Measurements from ENCODE around the gene DHFR2. TPM values are rescaled to one million over a fixed set of nuclear protein-coding genes. Genes with fewer than 3 reads are reported as not detected.

DHFR2 gene
- total RNA-seq, 2 donors from 2014 or later, result 3.2 to 3.6 TPM

DNA sequence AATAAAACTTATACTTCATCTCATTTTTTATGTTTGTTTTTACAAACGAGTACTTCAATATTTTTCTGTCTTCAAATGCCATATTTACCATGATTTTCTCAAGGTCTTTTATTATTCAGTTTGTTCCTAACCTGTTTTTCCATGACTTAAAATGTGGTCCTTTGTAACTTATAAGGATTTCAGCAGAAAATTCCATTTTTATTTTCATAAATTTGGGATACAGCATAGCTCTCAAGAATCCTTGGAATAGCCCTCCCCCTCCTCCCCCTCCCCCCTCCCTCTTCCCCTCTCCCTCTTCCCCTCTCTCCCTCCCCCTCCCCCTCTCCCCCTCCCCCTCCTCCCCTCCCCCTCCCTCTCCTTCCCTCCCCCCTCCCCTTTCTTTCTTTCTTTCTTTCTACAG, 19.4 kb downstream of the DHFR2 start:
- Histone ChIP-seq H3K27me3 (no peaks in the 10 kb centered on the region), H3K4me1 (no peaks in the 10 kb centered on the region), H3K27ac (no peak overlapping the region), H3K36me3 (peaks cover 9% of the 10 kb centered on the region), H3K4me3 (no peak overlapping the region), H3K9me3 (no peaks in the 10 kb centered on the region)
- TF ChIP-seq, protein P1, sequence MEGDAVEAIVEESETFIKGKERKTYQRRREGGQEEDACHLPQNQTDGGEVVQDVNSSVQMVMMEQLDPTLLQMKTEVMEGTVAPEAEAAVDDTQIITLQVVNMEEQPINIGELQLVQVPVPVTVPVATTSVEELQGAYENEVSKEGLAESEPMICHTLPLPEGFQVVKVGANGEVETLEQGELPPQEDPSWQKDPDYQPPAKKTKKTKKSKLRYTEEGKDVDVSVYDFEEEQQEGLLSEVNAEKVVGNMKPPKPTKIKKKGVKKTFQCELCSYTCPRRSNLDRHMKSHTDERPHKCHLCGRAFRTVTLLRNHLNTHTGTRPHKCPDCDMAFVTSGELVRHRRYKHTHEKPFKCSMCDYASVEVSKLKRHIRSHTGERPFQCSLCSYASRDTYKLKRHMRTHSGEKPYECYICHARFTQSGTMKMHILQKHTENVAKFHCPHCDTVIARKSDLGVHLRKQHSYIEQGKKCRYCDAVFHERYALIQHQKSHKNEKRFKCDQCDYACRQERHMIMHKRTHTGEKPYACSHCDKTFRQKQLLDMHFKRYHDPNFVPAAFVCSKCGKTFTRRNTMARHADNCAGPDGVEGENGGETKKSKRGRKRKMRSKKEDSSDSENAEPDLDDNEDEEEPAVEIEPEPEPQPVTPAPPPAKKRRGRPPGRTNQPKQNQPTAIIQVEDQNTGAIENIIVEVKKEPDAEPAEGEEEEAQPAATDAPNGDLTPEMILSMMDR (IDR thresholded peaks at IDR 0.05), result no peak
- no peak for DNase-seq (ENCODE audit: low spot score)

DNA sequence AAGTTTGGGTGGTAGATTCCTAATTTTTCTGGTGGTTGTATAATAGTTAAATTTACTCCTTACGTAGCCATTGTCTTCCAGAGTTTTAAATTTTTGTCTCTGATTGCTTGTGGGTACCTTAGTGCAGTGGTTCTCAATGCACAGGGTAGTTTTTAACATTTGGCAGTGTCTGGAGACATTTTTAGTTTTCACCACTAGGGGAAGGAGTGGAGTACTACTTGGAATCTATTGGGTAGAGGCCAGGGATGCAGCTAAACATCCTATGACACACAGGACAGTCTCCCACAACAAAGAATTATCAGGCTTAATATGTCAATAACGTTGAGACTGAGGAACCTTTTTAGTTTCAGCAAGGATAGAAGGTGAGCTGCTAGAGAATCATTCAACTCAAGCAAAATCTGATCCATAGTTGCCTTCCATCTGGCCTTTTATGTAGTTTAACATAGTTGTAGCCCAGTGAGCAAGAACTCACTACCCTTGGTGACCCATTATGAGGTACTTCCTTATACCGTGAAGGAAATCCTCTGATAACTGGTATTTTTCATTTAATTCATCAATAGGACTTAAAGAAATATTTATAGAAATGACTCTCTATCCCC, 25.7 kb downstream of the DHFR2 start:
- Histone ChIP-seq H3K36me3 (no peaks in the 10 kb centered on the region), H3K9me3 (no peaks in the 10 kb centered on the region), H3K4me1 (no peaks in the 10 kb centered on the region), H3K27ac (no peak overlapping the region), H3K4me3 (no peak overlapping the region), H3K27me3 (no peaks in the 10 kb centered on the region)
- DNase-seq (ENCODE audit: low spot score), result no peak
- TF ChIP-seq, protein P1 (IDR thresholded peaks at IDR 0.05), result peak; percentile 15 to 57

DNA sequence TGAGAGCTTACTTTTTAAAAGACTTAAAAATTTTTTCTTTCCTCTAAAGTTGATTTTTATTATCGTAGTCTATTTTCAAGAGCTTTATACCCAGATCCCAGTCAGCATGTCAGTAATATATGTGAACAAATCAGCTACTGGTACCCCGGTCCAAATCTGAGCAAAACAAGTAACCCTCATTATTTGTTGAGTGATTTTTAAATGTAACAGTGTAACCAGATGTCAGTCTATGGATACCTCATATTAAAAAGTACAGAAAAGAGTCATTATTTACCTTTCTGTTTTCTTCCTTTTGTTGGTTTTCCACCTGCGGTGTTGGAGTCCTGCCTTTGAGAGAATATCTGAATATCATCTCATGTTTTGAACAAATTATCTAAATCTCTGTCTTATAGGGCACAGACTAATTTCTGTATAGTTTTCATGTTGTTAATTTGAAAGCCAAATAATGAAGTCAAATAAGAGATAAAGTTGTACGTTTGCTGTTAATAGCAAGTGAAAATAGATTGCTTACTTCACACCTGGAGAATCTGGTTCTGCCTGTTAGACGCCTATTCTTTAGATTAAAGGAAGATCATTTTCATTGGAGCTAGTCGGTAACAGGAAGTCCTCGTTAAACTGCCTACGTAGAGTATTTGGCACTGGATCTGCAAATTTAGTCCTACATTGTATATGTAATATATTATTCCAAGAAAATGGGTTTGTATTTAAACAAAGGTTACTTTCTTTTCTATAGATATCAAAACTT, 34.5 kb downstream of the DHFR2 start, which contains the start of gene STX19:
Gene STX19 (minus strand): TSS at position 505 of the 745 bp plus-strand sequence. CDS start 13,328 bp downstream, outside the sequence.
- TF ChIP-seq, protein P1 (IDR thresholded peaks at IDR 0.05), result no peak
- Histone ChIP-seq H3K27me3 (no peaks in the 10 kb centered on the region), H3K4me3 (no peak within 1 kb of the TSS), H3K27ac (no peak within 1 kb of the TSS), H3K36me3 (no peaks in the 10 kb centered on the region), H3K4me1 (no peaks in the 10 kb centered on the region), H3K9me3 (no peaks in the 10 kb centered on the region)
- no peak for DNase-seq (ENCODE audit: low spot score)

DNA sequence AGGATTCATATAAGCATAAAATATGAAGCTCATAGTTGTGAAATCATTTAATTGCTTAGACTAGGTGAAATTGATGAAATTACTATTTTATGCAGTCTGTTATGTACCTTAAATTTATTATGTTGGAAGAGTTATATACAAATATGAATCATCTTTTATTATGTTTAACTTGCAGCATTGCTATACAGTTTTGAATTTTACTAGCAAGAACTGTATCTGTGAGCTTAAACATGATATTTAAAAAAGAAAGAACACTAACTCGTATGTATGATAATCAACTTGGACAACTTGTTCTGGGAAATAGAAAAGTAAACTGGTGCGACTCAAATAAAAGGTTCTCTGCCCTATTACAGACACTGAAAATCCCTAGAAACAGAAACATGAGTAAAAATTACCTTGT, 36.1 kb downstream of the DHFR2 start:
- H3K4me3 ChIP-seq, result no peak overlapping the region
- no peaks in the 10 kb centered on the region for H3K36me3 ChIP-seq
- TF ChIP-seq, protein P1 (IDR thresholded peaks at IDR 0.05), result no peak
- DNase-seq (ENCODE audit: low spot score), result no peak
- H3K9me3 ChIP-seq, result no peaks in the 10 kb centered on the region
- no peaks in the 10 kb centered on the region for H3K27me3 ChIP-seq
- no peaks in the 10 kb centered on the region for H3K4me1 ChIP-seq
- H3K27ac ChIP-seq, result no peak overlapping the region

DNA sequence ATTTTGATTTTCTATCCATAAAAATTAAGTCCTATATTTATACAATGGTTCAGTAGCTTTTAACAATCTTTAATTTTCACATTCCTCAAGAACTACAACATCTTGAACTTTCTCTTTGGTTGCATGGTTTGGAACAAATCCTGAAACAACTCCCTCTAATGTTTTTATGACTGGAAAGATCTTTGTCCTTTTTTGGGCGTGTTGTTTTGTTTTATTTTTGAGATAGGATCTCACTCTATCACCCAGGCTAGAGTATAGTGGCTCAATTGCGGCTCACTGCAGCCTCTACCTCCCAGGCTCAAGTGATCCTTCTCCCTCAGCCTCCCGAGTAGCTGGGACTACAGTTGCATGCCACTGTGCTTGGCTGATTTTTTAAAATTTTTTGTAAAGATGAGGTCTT, 38.3 kb downstream of the DHFR2 start:
- Histone ChIP-seq H3K4me1 (no peaks in the 10 kb centered on the region), H3K4me3 (no peak overlapping the region), H3K9me3 (no peaks in the 10 kb centered on the region), H3K27me3 (no peaks in the 10 kb centered on the region), H3K27ac (no peak overlapping the region), H3K36me3 (no peaks in the 10 kb centered on the region)
- TF ChIP-seq, protein P1 (IDR thresholded peaks at IDR 0.05), result no peak
- no peak for DNase-seq (ENCODE audit: low spot score)
